ACC112 (cell line): ENCODE data around the gene DGAT2L6.

ENCODE experiments used
- H2AFZ ChIP-seq: fragments of 200-600 bp; sonication (generic); one replicate; pipeline ENCODE4 v1.6.0; 2017; ENCODE audit warnings: antibody characterized with exemption, low read length; ENCODE audit not compliant: unreplicated experiment
- H3K27ac ChIP-seq: fragments of 200-600 bp; sonication (generic); 2 replicates; pipeline ENCODE4 v1.5.1; 2014; ENCODE audit warnings: low read depth, mild to moderate bottlenecking, antibody characterized with exemption, low read length, moderate library complexity
- H3K27me3 ChIP-seq: fragments of 200-600 bp; sonication (generic); 2 replicates; pipeline ENCODE4 v1.6.1; 2014; ENCODE audit warnings: mild to moderate bottlenecking, antibody characterized with exemption, low read length, moderate library complexity, mixed read lengths; ENCODE audit not compliant: insufficient read depth
- H3K36me3 ChIP-seq: fragments of 200-600 bp; sonication (generic); 2 replicates; pipeline ENCODE4 v1.6.1; 2016; ENCODE audit warnings: mild to moderate bottlenecking, antibody characterized with exemption, low read length, moderate library complexity, mixed read lengths; ENCODE audit not compliant: insufficient read depth
- H3K4me1 ChIP-seq: fragments of 200-600 bp; sonication (generic); one replicate; pipeline ENCODE4 v1.6.1; 2016; ENCODE audit warnings: low read length, mixed read lengths; ENCODE audit not compliant: insufficient read depth, unreplicated experiment, control insufficient read depth
- H3K4me3 ChIP-seq: fragments of 200-600 bp; sonication (generic); 2 replicates; pipeline ENCODE4 v1.5.1; 2014; ENCODE audit warnings: mild to moderate bottlenecking, low read depth, low read length
- H3K79me2 ChIP-seq: fragments of 200-600 bp; sonication (generic); one replicate; pipeline ENCODE4 v1.6.0; 2016; ENCODE audit warnings: low read length; ENCODE audit not compliant: control insufficient read depth, unreplicated experiment, insufficient read depth

The DGAT2L6 gene

GRCh38 chrX:70166601-70167590 lies 10.4 kb upstream of the DGAT2L6 start:
- peak overlapping the region; percentile 85 for H3K27ac ChIP-seq
- no peaks in the 10 kb centered on the region for H3K79me2 ChIP-seq
- H3K4me3 ChIP-seq = no peak overlapping the region
- no peaks in the 10 kb centered on the region for H3K27me3 ChIP-seq
- peaks cover 32% of the 10 kb centered on the region for H3K4me1 ChIP-seq
- no peak overlapping the region for H2AFZ ChIP-seq
- H3K36me3 ChIP-seq = no peaks in the 10 kb centered on the region

DNA sequence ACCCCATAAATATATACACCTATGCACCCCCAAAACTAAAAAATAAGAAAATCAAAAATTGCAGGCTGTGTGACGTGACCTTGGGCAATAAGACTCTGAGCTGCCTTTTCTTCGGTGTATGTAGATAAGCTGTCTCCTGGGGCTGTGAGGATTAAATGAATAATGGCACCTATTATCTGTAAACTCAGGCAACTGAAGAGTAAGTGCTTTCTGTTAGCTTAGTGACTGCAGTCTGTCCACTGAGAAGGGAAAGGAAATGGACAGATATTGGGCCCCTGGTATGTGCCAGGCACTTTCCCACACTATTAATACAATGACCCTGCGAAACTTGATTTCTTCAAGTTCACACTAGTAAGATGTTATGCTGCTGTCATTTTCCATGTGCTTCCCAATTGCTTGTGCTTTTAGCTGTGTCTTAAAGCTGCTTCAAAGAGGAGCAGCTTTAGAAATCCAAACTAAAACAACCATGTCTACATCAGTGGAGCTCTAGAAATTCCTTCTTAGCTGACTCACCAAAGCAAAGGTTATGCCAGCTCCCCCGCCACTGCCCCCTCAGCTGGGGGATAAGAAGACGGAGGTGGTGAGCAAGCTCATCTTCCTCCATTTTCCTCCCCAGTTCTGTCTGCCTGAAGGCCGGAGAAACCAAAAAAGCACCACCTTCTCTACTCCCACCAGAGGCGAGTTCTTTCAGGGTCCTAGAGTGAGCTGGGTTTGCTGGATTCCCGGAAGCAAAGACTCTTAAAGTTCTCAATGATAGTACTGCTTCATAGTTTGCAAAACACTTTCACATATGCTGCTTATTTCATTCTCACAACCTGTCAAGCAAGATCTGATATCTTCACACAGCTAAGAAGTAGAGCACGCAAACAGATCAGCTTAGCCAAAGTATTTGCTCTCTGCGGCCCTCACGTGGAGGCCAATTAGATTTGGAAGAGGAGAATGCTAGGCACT lies 8.8 kb upstream of the DGAT2L6 start:
- Histone ChIP-seq H3K4me1 (peaks cover 42% of the 10 kb centered on the region), H3K27me3 (no peaks in the 10 kb centered on the region), H2AFZ (peak overlapping the region; percentile 33), H3K36me3 (no peaks in the 10 kb centered on the region), H3K27ac (peak overlapping the region; percentile 85), H3K79me2 (no peaks in the 10 kb centered on the region), H3K4me3 (peak overlapping the region; percentile 37)

GRCh38 chrX:70169281-70169680 lies 8.0 kb upstream of the DGAT2L6 start:
- Histone ChIP-seq H3K27me3 (no peaks in the 10 kb centered on the region), H3K4me3 (no peak overlapping the region), H3K79me2 (no peaks in the 10 kb centered on the region), H3K36me3 (no peaks in the 10 kb centered on the region), H3K27ac (peak overlapping the region; percentile 85; the same call in 1 of the 2 replicates), H3K4me1 (peaks cover 47% of the 10 kb centered on the region), H2AFZ (no peak overlapping the region)

DNA sequence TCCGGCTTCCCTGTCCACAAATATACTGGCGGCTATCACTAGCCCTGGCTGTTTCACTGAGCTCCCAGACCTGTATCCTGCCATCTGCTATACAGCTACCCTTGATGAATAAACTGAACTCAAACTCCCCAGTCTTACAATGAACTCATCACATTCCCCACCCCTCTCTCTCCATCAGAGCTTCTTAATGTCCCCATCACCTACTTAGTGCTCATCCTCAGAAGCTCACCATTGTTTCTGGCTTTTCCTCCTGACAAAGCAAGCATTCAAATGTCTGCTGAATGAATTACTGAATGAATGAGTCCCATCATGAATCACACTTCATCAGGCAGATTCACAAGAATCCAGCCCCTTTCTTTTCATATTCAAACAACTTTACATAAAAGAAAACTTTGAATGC lies 5.7 kb upstream of the DGAT2L6 start:
- H2AFZ ChIP-seq = no peak overlapping the region

GRCh38 chrX:70172221-70172620 lies 5.1 kb upstream of the DGAT2L6 start:
- no peaks in the 10 kb centered on the region for H3K79me2 ChIP-seq
- H3K27ac ChIP-seq = peak overlapping the region; percentile 62
- no peak overlapping the region for H3K4me3 ChIP-seq
- H3K36me3 ChIP-seq = no peaks in the 10 kb centered on the region
- H3K27me3 ChIP-seq = no peaks in the 10 kb centered on the region
- peaks cover 64% of the 10 kb centered on the region for H3K4me1 ChIP-seq
- no peak overlapping the region for H2AFZ ChIP-seq

More for the DNA sequence above, 5.7 kb upstream of the DGAT2L6 start:
- no peaks in the 10 kb centered on the region for H3K79me2 ChIP-seq
- H3K4me3 ChIP-seq = no peak overlapping the region
- no peaks in the 10 kb centered on the region for H3K36me3 ChIP-seq
- H3K4me1 ChIP-seq = peaks cover 63% of the 10 kb centered on the region
- no peaks in the 10 kb centered on the region for H3K27me3 ChIP-seq
- H3K27ac ChIP-seq = peak overlapping the region; percentile 62

- Histone ChIP-seq H3K27me3 (no peaks in the 10 kb centered on the region), H3K27ac (peak overlapping the region; percentile 62), H3K4me3 (no peak overlapping the region), H3K4me1 (peaks cover 60% of the 10 kb centered on the region), H3K36me3 (no peaks in the 10 kb centered on the region), H2AFZ (no peak overlapping the region), H3K79me2 (no peaks in the 10 kb centered on the region)
Measured at GRCh38 chrX:70172964-70173363, 4.3 kb upstream of the DGAT2L6 start.

- Histone ChIP-seq H3K36me3 (no peaks in the 10 kb centered on the region), H3K27ac (peak overlapping the region; percentile 96), H3K27me3 (no peaks in the 10 kb centered on the region)
Measured at GRCh38 chrX:70174754-70175153, 2.5 kb upstream of the DGAT2L6 start.

GRCh38 chrX:70175338-70175737 lies 1.9 kb upstream of the DGAT2L6 start:
- no peaks in the 10 kb centered on the region for H3K79me2 ChIP-seq
- no peak overlapping the region for H2AFZ ChIP-seq
- no peak overlapping the region for H3K4me3 ChIP-seq
- no peaks in the 10 kb centered on the region for H3K27me3 ChIP-seq
- peak overlapping the region; percentile 96 for H3K27ac ChIP-seq
- peaks cover 47% of the 10 kb centered on the region for H3K4me1 ChIP-seq
- no peaks in the 10 kb centered on the region for H3K36me3 ChIP-seq

More at GRCh38 chrX:70174754-70175153, 2.5 kb upstream of the DGAT2L6 start:
- H2AFZ ChIP-seq = no peak overlapping the region
- peaks cover 47% of the 10 kb centered on the region for H3K4me1 ChIP-seq
- no peaks in the 10 kb centered on the region for H3K79me2 ChIP-seq
- no peak overlapping the region for H3K4me3 ChIP-seq

DNA sequence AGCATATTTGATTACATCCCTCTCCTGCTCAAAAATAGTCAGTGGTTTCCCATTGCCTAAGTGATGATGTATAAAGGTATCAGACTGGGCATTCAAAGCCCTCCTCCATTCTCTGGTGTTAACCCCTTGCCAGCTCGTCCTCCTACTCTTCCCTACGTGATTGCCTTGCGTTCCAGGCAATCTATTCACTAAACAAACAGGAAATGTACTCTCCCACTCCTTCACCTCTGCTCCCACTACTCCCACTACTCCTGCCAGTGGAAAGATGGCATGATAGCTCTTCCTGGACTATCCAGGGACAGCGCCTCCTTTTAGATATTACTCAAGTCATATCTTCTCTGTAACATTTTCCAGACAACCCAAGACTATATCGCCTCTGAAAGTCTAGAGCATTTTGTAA lies 5.8 kb downstream of the DGAT2L6 start:
- Histone ChIP-seq H3K27me3 (no peaks in the 10 kb centered on the region), H3K27ac (no peak overlapping the region), H3K36me3 (no peaks in the 10 kb centered on the region), H3K4me3 (no peak overlapping the region), H3K4me1 (no peaks in the 10 kb centered on the region), H2AFZ (no peak overlapping the region), H3K79me2 (no peaks in the 10 kb centered on the region)

GRCh38 chrX:70190225-70190624 lies 12.9 kb downstream of the DGAT2L6 start:
- Histone ChIP-seq H3K27me3 (no peaks in the 10 kb centered on the region), H3K27ac (no peak overlapping the region), H3K4me1 (no peaks in the 10 kb centered on the region), H3K36me3 (no peaks in the 10 kb centered on the region), H2AFZ (no peak overlapping the region), H3K79me2 (no peaks in the 10 kb centered on the region), H3K4me3 (no peak overlapping the region)
